Tibial nerve (tissue), 4 donors: ENCODE measurements around the gene ZNF177. TPM values are rescaled to one million over a fixed set of nuclear protein-coding genes. Genes with fewer than 3 reads are reported as not detected.

Experiments used
- DNase-seq, 2 donors: peaks; one replicate each; pipeline ENCODE4 v3.0.0-alpha.2; 2019; ENCODE audit warnings: low spot score in 2 of 2
- H3K27ac ChIP-seq, 4 donors: fragments of 200-600 bp; sonication (generic) in 3 of 4; one replicate each; pipeline ENCODE4 v1.5.1; 2017 to 2019; ENCODE audit warnings: mild to moderate bottlenecking in 1 of 4
- H3K27me3 ChIP-seq, 2 donors: fragments of 200-600 bp; sonication (generic) in 1 of 2; one replicate each; pipeline versions ENCODE4 v1.5.1 to v1.6.0; 2017 to 2019
- H3K36me3 ChIP-seq, 3 donors: fragments of 200-600 bp; sonication (generic); one replicate each; pipeline ENCODE4 v1.5.1; 2018 to 2019
- H3K4me1 ChIP-seq, 4 donors: fragments of 200-600 bp; sonication (generic) in 3 of 4; one replicate each; pipeline ENCODE4 v1.5.1; 2017 to 2019
- H3K4me3 ChIP-seq, 4 donors: fragments of 200-600 bp; sonication (generic) in 3 of 4; one replicate each; pipeline ENCODE4 v1.5.1; 2017 to 2019; ENCODE audit warnings: mild to moderate bottlenecking in 1 of 4, moderate library complexity in 1 of 4
- H3K9me3 ChIP-seq, 4 donors: fragments of 200-600 bp; sonication (generic) in 3 of 4; one replicate each; pipeline ENCODE4 v1.5.1; 2017 to 2019
- EP300 ChIP-seq, 2 donors: sonication (generic); formaldehyde crosslinking; IDR thresholded peaks; one replicate each; pipeline ENCODE4 v1.6.1; 2017; ENCODE audit warnings: antibody characterized with exemption in 2 of 2, mild to moderate bottlenecking in 1 of 2
- POLR2A ChIP-seq, 2 donors: fragments of 450-650 bp; IDR thresholded peaks; one replicate each; pipeline ENCODE4 v1.6.1; 2017; ENCODE audit warnings: antibody characterized with exemption in 2 of 2, mild to moderate bottlenecking in 2 of 2, moderate library complexity in 2 of 2
- WGBS, 2 donors: methylation state at CpG; one replicate each; pipeline ENCODE4 v1.1.5; 2018; 5-methylcytosine and 5-hydroxymethylcytosine counted together
- total RNA-seq, 4 donors: library from RNA; depleted of rRNA; stranded (reverse); fragments of >200 nt; gene quantifications; one replicate each; pipeline ENCODE4 v1.1.0, GENCODE V29; 2016
- TF ChIP-seq, protein P1 (sequence below), 5 experiments: fragments of 200-600 bp in 3 of 5; fragments of 450-650 bp in 2 of 5; sonication (generic) in 3 of 5; IDR thresholded peaks; one replicate each; pipeline ENCODE4 v1.5.1; 2016 to 2019; ENCODE audit warnings: antibody characterized with exemption in 5 of 5, mild to moderate bottlenecking in 3 of 5, moderate library complexity in 2 of 5

Gene ZNF177
- total RNA-seq, 4 donors from 2014 or later: 1.4 to 12.9 (median 6.3) TPM

DNA sequence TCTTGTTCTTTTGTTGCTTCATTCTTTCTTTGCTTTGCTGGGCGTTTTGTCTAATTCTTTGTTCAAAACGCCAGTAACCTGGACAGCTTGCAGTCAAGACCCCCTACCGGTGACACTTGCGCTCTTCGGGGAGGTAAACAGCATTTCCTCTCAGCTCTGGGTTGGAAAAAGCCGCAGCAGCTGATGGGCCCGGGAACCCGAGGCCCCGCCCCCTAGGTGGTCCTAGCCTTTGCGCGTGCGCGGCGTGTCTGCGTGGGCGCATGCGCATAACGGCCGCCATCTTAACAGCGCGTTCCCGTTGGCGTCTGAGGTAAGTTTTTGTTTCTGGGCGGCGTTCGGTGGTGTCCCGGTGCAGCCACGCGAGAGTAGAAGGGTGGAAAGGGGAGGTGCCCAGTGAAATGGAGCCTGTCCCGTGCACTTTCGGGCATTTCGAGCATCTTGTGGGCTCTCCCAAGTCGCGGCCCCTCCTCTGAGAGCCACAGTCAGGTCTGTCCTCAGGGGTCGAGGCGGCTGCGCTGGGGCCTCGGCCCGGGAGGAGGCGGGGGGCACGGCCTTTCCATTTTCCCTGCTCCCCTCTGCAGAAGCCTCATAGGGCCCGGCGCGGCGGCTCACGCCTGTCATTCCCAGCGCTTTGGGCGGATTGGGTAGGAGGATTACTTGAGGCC lies 38.8 kb upstream of the ZNF177 start, which contains the start of gene ZNF559:
Gene ZNF559, plus strand, starts transcription at position 261 of the 665 bp plus-strand sequence. CDS start 14,371 bp downstream, outside the sequence.
- Histone ChIP-seq H3K27ac (peak within 1 kb of the TSS; percentile 67 to 94 (median 92)), H3K4me3 (peak within 1 kb of the TSS; percentile 39 to 90 (median 78)), H3K27me3 (no peaks in the 10 kb centered on the region), H3K9me3 (peaks cover 0 to 45% (median 13%) of the 10 kb centered on the region in 4 donors), H3K4me1 (peaks cover 0 to 17% (median 3%) of the 10 kb centered on the region in 4 donors), H3K36me3 (peaks cover 0 to 43% (median 8%) of the 10 kb centered on the region in 3 donors)
- TF ChIP-seq, protein P1, sequence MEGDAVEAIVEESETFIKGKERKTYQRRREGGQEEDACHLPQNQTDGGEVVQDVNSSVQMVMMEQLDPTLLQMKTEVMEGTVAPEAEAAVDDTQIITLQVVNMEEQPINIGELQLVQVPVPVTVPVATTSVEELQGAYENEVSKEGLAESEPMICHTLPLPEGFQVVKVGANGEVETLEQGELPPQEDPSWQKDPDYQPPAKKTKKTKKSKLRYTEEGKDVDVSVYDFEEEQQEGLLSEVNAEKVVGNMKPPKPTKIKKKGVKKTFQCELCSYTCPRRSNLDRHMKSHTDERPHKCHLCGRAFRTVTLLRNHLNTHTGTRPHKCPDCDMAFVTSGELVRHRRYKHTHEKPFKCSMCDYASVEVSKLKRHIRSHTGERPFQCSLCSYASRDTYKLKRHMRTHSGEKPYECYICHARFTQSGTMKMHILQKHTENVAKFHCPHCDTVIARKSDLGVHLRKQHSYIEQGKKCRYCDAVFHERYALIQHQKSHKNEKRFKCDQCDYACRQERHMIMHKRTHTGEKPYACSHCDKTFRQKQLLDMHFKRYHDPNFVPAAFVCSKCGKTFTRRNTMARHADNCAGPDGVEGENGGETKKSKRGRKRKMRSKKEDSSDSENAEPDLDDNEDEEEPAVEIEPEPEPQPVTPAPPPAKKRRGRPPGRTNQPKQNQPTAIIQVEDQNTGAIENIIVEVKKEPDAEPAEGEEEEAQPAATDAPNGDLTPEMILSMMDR (IDR thresholded peaks at IDR 0.05): peak in 4 of 5 experiments; percentile 7 to 21 (median 20)
- TF ChIP-seq EP300 (IDR thresholded peaks at IDR 0.05) (peak; percentile 76 to 85), POLR2A (IDR thresholded peaks at IDR 0.05) (peak in 1 of 2 donors; percentile 46)
- WGBS, 2 donors: 1% methylated on average over 46 to 47 of the region's 48 CpGs
- DNase-seq: peak; percentile 85 to 87

DNA sequence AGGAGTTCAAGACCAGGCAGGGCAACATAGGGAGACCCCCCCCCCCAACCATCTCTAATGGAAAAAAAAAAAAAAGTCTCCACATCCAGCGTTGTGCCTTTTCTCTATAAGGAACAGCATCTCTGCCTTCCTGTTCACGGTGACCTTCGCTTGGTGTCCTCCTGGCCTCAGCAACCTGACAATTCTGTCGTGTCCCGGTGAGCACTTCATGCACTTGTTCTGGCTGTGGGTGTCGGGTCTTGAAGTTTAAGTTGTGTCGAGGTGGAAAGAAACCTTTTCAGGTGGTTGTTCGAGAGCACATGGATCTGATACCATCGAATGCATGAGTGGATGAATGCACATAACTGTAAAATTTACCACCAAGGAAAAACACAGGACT lies 38.2 kb upstream of the ZNF177 start:
- WGBS, 2 donors: 52 to 60% methylated on average over 9 of the region's 9 CpGs
- Histone ChIP-seq H3K9me3 (peaks cover 0 to 50% (median 16%) of the 10 kb centered on the region in 4 donors), H3K36me3 (peaks cover 0 to 49% (median 8%) of the 10 kb centered on the region in 3 donors), H3K27ac (peak overlapping the region; percentile 67 to 94 (median 92)), H3K4me3 (peak overlapping the region; percentile 39 to 90 (median 78)), H3K4me1 (peaks cover 0 to 17% (median 3%) of the 10 kb centered on the region in 4 donors), H3K27me3 (no peaks in the 10 kb centered on the region)
- no peak for DNase-seq
- TF ChIP-seq POLR2A (IDR thresholded peaks at IDR 0.05): no peak
- TF ChIP-seq, protein P1 (IDR thresholded peaks at IDR 0.05): no peak
- TF ChIP-seq EP300 (IDR thresholded peaks at IDR 0.05): no peak

DNA sequence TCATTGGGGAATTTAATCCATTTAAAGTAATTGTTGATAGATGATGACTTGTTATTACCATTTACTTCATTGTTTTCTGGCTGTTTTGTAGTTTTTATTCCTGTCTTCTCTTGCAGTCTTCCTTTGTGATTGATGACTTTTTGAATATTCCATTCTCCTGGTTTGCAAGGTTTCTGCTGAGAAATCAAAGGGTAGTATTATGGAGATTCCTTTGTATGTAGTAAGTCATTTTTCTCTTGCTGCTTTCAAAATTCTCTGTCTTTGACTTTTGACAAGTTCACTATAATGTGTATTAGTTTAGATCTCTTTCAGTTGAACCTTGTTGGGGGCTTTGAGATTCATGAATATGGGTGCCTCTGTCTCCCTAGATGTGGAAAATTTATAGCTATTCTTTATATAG lies 32.8 kb upstream of the ZNF177 start:
- Histone ChIP-seq H3K4me1 (peaks cover 0 to 5% (median 0%) of the 10 kb centered on the region in 4 donors), H3K27ac (no peak overlapping the region), H3K4me3 (no peak overlapping the region), H3K27me3 (no peaks in the 10 kb centered on the region), H3K36me3 (peaks cover 0 to 99% (median 36%) of the 10 kb centered on the region in 3 donors), H3K9me3 (peaks cover 3 to 100% (median 52%) of the 10 kb centered on the region in 4 donors)
- TF ChIP-seq, protein P1 (IDR thresholded peaks at IDR 0.05): no peak
- no peak for TF ChIP-seq POLR2A (IDR thresholded peaks at IDR 0.05)
- TF ChIP-seq EP300 (IDR thresholded peaks at IDR 0.05): no peak
- no peak for DNase-seq

DNA sequence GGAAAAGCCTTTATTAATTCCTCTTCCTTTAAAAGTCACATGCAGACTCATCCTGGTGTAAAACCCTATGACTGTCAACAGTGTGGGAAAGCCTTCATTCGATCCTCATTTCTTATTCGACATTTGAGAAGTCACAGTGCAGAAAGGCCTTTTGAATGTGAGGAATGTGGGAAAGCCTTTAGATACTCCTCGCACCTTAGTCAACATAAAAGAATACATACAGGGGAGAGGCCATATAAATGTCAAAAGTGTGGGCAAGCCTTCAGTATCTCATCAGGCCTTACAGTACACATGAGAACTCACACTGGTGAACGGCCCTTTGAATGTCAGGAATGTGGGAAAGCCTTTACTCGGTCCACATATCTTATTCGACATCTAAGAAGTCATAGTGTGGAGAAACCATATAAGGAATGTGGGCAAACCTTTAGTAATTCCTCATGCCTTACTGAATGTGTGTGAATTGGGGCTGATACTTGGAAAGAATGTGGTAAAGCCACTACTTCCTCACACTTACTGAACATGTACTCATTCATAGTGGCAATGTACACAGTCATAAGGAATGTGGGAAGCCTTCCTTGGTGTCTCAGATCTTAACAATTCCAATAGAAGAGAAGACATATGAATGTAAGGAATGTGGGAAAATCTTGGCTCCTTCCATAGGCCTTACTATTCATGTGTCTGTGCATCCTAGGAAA lies 20.1 kb upstream of the ZNF177 start:
- peaks cover 5 to 100% (median 63%) of the 10 kb centered on the region in 4 donors for H3K9me3 ChIP-seq
- H3K4me1 ChIP-seq: no peaks in the 10 kb centered on the region
- no peak overlapping the region for H3K27ac ChIP-seq
- DNase-seq: no peak
- no peak overlapping the region for H3K4me3 ChIP-seq
- peaks cover 0 to 100% (median 57%) of the 10 kb centered on the region in 3 donors for H3K36me3 ChIP-seq
- no peaks in the 10 kb centered on the region for H3K27me3 ChIP-seq
- TF ChIP-seq POLR2A (IDR thresholded peaks at IDR 0.05): no peak
- TF ChIP-seq, protein P1 (IDR thresholded peaks at IDR 0.05): no peak
- no peak for TF ChIP-seq EP300 (IDR thresholded peaks at IDR 0.05)
- 96 to 99% methylated on average over 6 of the region's 6 CpGs for WGBS, 2 donors

DNA sequence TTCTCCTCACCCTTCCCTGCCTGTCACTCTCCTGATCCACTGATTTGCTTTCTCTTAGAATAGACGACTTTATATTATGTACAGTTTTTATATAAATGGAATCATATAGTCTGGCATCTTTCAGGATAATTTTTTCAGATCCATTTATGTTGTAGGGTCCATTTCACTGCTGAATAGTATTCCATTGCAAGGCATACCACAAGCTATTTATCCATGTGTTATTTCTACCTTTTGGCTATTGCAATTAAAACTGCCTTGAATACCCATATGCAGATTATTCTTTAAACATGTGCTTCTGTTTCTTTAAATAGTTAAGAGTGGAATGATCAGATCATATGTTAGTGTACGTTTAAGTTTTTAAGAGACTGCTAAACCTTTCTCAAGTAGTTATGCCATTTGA lies 17.8 kb upstream of the ZNF177 start:
- no peak for DNase-seq
- H3K36me3 ChIP-seq: peaks cover 0 to 99% (median 39%) of the 10 kb centered on the region in 3 donors
- 97 to 99% methylated on average over 2 of the region's 2 CpGs for WGBS, 2 donors
- TF ChIP-seq, protein P1 (IDR thresholded peaks at IDR 0.05): no peak
- TF ChIP-seq EP300 (IDR thresholded peaks at IDR 0.05): no peak
- no peak for TF ChIP-seq POLR2A (IDR thresholded peaks at IDR 0.05)
- no peaks in the 10 kb centered on the region for H3K4me1 ChIP-seq
- H3K27ac ChIP-seq: no peak overlapping the region
- no peak overlapping the region for H3K4me3 ChIP-seq
- peaks cover 0 to 100% (median 63%) of the 10 kb centered on the region in 4 donors for H3K9me3 ChIP-seq
- no peaks in the 10 kb centered on the region for H3K27me3 ChIP-seq
